Measurements from ENCODE around the gene ZCCHC24.

ZCCHC24 gene

DNA sequence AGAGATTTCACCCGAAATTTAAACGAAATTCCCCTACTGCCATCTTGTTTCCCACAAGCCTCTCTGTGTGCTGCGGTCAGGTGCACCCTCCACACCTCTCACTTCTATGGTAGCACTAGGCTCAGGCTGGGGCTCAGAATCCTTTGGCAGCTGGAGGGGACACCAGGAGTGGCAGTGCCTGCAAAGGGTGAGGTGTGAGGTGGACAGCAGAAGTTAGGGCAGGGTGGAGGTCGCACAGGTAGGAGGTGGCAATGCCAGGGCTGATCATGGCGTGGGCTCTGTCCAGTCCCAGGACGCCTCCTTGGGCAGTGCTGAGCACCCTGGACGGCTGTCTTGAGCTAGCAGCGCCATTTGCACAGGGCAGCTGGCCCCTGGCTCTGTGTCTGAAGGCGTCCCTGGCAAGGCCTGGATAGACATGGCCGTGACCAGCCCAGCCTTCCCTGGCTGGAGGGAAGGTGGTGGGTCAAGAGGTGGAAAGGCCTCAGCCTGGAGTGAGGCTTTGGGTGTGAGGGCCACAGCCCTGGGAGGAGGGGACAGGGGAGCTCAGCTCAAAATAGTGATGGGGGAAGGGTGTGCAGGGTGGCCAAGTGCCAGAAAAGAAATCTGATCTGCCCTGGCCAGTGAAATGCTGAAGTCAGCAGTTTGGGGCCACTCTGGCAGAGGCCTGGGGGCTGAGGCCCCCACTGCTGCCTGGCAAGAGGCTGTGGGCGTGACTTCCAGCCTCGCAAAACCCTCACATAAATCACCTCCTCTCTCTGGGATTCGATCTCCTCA lies 40.0 kb downstream of the ZCCHC24 start:
- Histone ChIP-seq H4K20me1 (ENCODE audit: control insufficient read depth, insufficient read depth, low read depth, low read length) (no peaks in the 10 kb centered on the region), H3K9me2 (replicated peaks; ENCODE audit: control insufficient read depth, low read length) (no peaks in the 10 kb centered on the region), H3K27me3 (ENCODE audit: control insufficient read depth, low read length) (no peaks in the 10 kb centered on the region), H3K36me3 (ENCODE audit: control insufficient read depth, low read length) (no peaks in the 10 kb centered on the region), H3K4me3 (ENCODE audit: low read length) (no peak overlapping the region), H3F3A (ENCODE audit: control insufficient read depth, insufficient read depth) (no peaks in the 10 kb centered on the region), H3K9me3 (ENCODE audit: control insufficient read depth, insufficient read depth, low read length) (no peaks in the 10 kb centered on the region), H3K4me2 (ENCODE audit: low read length) (no peak overlapping the region), H3K4me1 (ENCODE audit: control insufficient read depth, low read length) (no peaks in the 10 kb centered on the region), H3K27ac (ENCODE audit: low read depth, low read length) (no peak overlapping the region), H3K79me2 (ENCODE audit: control insufficient read depth, low read length) (no peaks in the 10 kb centered on the region)
- TF ChIP-seq, protein P1, sequence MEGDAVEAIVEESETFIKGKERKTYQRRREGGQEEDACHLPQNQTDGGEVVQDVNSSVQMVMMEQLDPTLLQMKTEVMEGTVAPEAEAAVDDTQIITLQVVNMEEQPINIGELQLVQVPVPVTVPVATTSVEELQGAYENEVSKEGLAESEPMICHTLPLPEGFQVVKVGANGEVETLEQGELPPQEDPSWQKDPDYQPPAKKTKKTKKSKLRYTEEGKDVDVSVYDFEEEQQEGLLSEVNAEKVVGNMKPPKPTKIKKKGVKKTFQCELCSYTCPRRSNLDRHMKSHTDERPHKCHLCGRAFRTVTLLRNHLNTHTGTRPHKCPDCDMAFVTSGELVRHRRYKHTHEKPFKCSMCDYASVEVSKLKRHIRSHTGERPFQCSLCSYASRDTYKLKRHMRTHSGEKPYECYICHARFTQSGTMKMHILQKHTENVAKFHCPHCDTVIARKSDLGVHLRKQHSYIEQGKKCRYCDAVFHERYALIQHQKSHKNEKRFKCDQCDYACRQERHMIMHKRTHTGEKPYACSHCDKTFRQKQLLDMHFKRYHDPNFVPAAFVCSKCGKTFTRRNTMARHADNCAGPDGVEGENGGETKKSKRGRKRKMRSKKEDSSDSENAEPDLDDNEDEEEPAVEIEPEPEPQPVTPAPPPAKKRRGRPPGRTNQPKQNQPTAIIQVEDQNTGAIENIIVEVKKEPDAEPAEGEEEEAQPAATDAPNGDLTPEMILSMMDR (IDR thresholded peaks at IDR 0.05; ENCODE audit: low read depth, low read length, poor library complexity, severe bottlenecking): no peak
- TF ChIP-seq EZH2phosphoT487 (IDR thresholded peaks at IDR 0.05; ENCODE audit: borderline replicate concordance, low read length): no peak

DNA sequence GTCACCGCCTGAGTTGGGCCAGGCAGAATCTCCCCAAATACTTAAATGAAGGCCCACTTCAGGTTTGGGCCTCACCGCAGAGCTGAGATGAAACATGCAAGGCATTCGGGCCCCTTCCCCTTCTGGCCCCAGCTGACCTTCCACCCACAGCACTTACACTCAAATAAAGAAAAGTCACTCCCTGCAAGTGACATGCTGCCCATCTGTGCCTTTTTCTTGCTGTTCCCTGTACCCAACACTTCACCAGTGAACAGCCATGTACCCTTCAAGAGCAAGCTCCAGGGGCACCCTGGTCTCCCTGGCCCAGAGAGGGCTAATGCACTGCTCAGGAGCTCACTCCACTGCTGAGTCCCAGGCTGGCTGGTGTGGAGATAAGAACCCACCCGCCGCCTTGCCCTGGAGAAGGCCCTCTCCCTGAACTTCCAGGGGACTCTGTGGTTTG lies 40.7 kb downstream of the ZCCHC24 start:
- H3K9me2 ChIP-seq (replicated peaks; ENCODE audit: control insufficient read depth, low read length): no peaks in the 10 kb centered on the region
- no peak overlapping the region for H3K4me3 ChIP-seq (ENCODE audit: low read length)
- H3K4me2 ChIP-seq (ENCODE audit: low read length): no peak overlapping the region
- no peaks in the 10 kb centered on the region for H4K20me1 ChIP-seq (ENCODE audit: control insufficient read depth, insufficient read depth, low read depth, low read length)
- no peaks in the 10 kb centered on the region for H3K4me1 ChIP-seq (ENCODE audit: control insufficient read depth, low read length)
- no peaks in the 10 kb centered on the region for H3K9me3 ChIP-seq (ENCODE audit: control insufficient read depth, insufficient read depth, low read length)
- no peaks in the 10 kb centered on the region for H3K79me2 ChIP-seq (ENCODE audit: control insufficient read depth, low read length)
- TF ChIP-seq EZH2phosphoT487 (IDR thresholded peaks at IDR 0.05; ENCODE audit: borderline replicate concordance, low read length): no peak
- TF ChIP-seq, protein P1 (IDR thresholded peaks at IDR 0.05; ENCODE audit: low read depth, low read length, poor library complexity, severe bottlenecking): no peak
- H3F3A ChIP-seq (ENCODE audit: control insufficient read depth, insufficient read depth): no peaks in the 10 kb centered on the region
- H3K36me3 ChIP-seq (ENCODE audit: control insufficient read depth, low read length): no peaks in the 10 kb centered on the region
- no peak overlapping the region for H3K27ac ChIP-seq (ENCODE audit: low read depth, low read length)
- no peaks in the 10 kb centered on the region for H3K27me3 ChIP-seq (ENCODE audit: control insufficient read depth, low read length)

DNA sequence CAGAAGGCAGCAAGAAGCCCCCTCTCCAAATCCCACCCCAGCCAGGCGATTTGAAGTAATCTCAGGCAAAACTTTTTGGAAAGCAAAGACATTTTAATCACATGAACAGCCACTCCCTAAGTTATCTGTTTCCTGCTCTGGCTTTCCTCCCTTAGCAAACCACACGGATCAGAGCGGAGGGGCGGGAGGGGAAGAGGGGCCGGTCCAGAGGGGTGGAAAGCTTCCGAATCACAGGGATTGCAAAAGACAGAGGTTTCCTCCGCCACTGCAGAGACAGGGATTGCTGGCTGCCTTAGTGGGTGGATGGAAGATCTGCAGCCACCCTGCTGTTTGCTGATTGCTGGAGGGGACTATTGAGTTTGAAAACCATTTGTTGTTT lies 41.2 kb downstream of the ZCCHC24 start:
- Histone ChIP-seq H3K4me2 (ENCODE audit: low read length) (no peak overlapping the region), H3K27me3 (ENCODE audit: control insufficient read depth, low read length) (no peaks in the 10 kb centered on the region), H4K20me1 (ENCODE audit: control insufficient read depth, insufficient read depth, low read depth, low read length) (no peaks in the 10 kb centered on the region), H3K79me2 (ENCODE audit: control insufficient read depth, low read length) (no peaks in the 10 kb centered on the region), H3K9me3 (ENCODE audit: control insufficient read depth, insufficient read depth, low read length) (no peaks in the 10 kb centered on the region), H3K4me1 (ENCODE audit: control insufficient read depth, low read length) (no peaks in the 10 kb centered on the region), H3F3A (ENCODE audit: control insufficient read depth, insufficient read depth) (no peaks in the 10 kb centered on the region), H3K9me2 (replicated peaks; ENCODE audit: control insufficient read depth, low read length) (no peaks in the 10 kb centered on the region), H3K4me3 (ENCODE audit: low read length) (no peak overlapping the region), H3K27ac (ENCODE audit: low read depth, low read length) (no peak overlapping the region), H3K36me3 (ENCODE audit: control insufficient read depth, low read length) (no peaks in the 10 kb centered on the region)
- TF ChIP-seq, protein P1 (IDR thresholded peaks at IDR 0.05; ENCODE audit: low read depth, low read length, poor library complexity, severe bottlenecking): no peak
- no peak for TF ChIP-seq EZH2phosphoT487 (IDR thresholded peaks at IDR 0.05; ENCODE audit: borderline replicate concordance, low read length)

Measured in DOHH2 (cell line).